Stimulated activated memory B cell treated with anti-CD40 and anti-IgM and Interleukin-4, amounts not matched to agents 10 μg/mL and 1 μg/mL and 100 μg/mL, for 72 hours (primary cell): ENCODE results near the gene MRPL20.
A peak's percentile ranks its signal among the peaks of the same experiment; 100 is the strongest.
"Not testable (repeated sequence)": the region's sequence is repeated elsewhere in the genome, so short reads cannot be mapped to it uniquely, and the experiment has no call there.

Source experiments
- ATAC-seq: fragments of 150-1000 bp; cut with Tn5 transposase; 2 replicates; pipeline ENCODE4 v1.10.0; 2021
- H3K27ac Mint-ChIP-seq: one replicate; pipeline ENCODE4 v1.8.0; 2022; ENCODE audit warnings: mild to moderate bottlenecking, mixed read lengths
- H3K27me3 Mint-ChIP-seq: one replicate; pipeline ENCODE4 v1.8.0; 2022; ENCODE audit warnings: mixed read lengths
- H3K36me3 Mint-ChIP-seq: one replicate; pipeline ENCODE4 v1.8.0; 2022; ENCODE audit warnings: mixed read lengths
- H3K4me1 Mint-ChIP-seq: one replicate; pipeline ENCODE4 v1.8.0; 2022; ENCODE audit warnings: mixed read lengths
- H3K4me3 Mint-ChIP-seq: one replicate; pipeline ENCODE4 v1.8.0; 2022; ENCODE audit warnings: mild to moderate bottlenecking, moderate library complexity, mixed read lengths
- H3K9me3 Mint-ChIP-seq: one replicate; pipeline ENCODE4 v1.8.0; 2022; ENCODE audit warnings: mixed read lengths

Gene MRPL20

DNA sequence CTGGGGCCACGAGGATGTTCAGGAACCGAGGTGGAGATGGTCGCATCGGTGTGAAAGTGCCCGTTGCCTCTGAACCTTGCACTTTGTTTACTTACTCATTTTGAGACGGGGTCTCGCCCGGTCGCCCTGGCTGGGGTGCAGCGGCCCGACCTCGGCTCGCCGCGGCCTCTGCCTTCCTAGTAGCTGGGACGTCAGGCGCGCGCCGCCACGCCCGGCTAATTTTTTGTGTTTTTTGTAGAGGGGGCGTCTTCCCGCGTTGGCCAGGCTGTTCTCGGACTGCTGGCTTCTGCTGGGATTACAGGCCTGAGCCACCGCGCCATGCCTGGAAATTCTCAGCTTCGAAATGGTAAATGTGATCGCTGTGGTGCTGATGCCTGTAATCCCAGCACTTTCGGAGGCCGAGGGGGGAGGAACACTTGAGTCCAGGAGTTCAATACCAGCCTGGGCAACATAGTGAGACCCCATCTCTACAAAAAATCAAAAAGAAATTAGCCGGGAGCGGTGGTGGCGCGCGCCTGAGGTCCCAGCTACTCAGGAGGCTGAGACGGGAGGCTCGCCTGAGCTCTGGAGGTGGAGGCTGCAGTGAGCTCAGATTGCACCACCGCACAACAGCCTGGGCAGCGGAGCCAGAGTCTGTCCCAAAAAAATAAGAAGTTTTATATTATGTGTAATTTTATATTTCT is 684 bp upstream of the MRPL20 start:
- H3K36me3 Mint-ChIP-seq: peaks cover 37% of the 10 kb centered on the region
- peak overlapping the region; percentile 92 for H3K4me3 Mint-ChIP-seq
- peak overlapping the region; percentile 91 for H3K27ac Mint-ChIP-seq
- H3K4me1 Mint-ChIP-seq: peaks cover 40% of the 10 kb centered on the region
- H3K9me3 Mint-ChIP-seq: no peaks in the 10 kb centered on the region
- peak; percentile 61 for ATAC-seq
- H3K27me3 Mint-ChIP-seq: no peaks in the 10 kb centered on the region

DNA sequence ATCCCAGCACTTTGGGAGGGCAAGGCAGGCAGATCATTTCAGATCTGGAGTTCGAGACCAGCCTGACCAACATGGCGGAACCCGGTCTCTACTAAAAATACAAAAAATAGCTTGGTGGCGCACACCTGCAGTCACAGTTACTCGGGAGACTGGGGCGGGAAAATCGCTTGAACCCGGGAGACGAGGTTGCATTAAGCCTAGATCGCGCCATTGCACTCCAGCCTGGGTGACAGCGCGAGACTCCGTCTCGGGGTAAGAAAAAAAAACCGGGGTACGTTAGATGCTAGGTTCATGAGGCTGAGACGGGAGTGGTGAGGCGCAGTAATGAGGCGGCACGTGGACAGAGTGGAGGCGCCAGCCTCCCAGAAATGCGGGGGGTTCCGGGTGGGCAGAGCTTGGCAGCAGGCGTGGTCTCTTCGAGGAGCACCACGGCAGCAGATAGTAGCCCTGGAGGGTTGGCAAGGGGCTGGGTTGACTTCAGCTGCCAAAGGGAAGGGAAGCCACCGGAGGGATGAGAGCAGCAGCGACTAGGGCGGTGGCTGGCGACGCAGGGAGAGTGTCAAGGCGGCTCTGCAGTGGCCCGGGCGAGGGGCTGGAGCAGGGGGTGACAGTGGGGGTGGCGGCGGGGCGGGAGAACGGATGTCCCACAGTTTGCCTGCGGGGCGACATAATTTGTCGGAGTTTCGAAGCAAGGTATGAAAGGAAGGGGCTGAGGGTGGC is 832 bp downstream of the MRPL20 start:
- Mint-ChIP-seq H3K27ac (peak overlapping the region; percentile 91), H3K27me3 (no peaks in the 10 kb centered on the region), H3K36me3 (peaks cover 46% of the 10 kb centered on the region), H3K9me3 (no peaks in the 10 kb centered on the region), H3K4me1 (peaks cover 46% of the 10 kb centered on the region), H3K4me3 (peak overlapping the region; percentile 92)
- peak; percentile 14 for ATAC-seq

DNA sequence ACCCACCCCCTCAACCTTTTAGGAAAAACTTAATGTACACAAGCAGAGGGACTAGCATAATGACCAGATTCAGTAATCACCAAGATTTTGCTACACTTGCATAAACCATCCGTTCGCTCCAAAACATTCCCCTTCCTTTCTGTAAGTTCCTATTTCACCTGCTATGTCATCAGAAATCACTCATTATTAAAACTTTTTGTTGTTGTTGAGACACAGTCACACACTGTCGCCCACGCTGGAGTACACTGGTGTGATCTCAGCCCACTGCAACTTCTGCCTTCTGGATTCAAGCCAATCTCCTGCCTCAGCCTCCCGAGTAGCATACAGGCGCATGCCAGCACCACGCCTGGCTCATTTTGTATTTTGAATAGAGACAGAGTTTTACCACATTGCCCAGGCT is 3.4 kb downstream of the MRPL20 start:
- H3K27me3 Mint-ChIP-seq: no peaks in the 10 kb centered on the region
- H3K9me3 Mint-ChIP-seq: no peaks in the 10 kb centered on the region
- peaks cover 53% of the 10 kb centered on the region for H3K36me3 Mint-ChIP-seq
- H3K27ac Mint-ChIP-seq: peak overlapping the region; percentile 5
- ATAC-seq: no peak
- H3K4me3 Mint-ChIP-seq: no peak overlapping the region
- peaks cover 57% of the 10 kb centered on the region for H3K4me1 Mint-ChIP-seq

DNA sequence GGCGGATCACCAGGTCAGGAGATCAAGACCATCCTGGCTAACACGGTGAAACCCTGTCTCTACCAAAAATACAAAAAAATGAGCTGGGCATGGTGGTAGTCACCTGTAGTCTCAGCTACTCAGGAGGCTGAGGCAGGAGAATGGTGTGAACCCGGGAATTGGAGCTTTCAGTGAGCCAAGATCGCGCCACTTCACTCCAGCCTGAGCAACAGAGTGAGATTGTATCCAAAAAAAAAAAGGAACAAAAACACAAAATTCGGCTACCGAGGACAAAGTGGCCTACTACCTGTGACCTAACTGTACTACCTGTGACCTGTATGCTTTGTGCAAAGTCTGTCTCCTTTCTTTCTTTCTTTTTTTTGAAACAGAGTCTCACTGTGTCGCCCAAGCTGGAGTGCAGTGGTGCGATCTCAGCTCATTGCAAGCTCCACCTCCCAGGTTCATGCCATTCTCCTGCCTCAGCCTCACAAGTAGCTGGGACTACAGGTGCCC is 4.1 kb downstream of the MRPL20 start:
- not testable (repeated sequence) for H3K4me3 Mint-ChIP-seq, H3K9me3 Mint-ChIP-seq, ATAC-seq, H3K27me3 Mint-ChIP-seq
- peak overlapping the region; percentile 5 for H3K27ac Mint-ChIP-seq
- H3K4me1 Mint-ChIP-seq: peaks cover 57% of the 10 kb centered on the region
- peaks cover 56% of the 10 kb centered on the region for H3K36me3 Mint-ChIP-seq

DNA sequence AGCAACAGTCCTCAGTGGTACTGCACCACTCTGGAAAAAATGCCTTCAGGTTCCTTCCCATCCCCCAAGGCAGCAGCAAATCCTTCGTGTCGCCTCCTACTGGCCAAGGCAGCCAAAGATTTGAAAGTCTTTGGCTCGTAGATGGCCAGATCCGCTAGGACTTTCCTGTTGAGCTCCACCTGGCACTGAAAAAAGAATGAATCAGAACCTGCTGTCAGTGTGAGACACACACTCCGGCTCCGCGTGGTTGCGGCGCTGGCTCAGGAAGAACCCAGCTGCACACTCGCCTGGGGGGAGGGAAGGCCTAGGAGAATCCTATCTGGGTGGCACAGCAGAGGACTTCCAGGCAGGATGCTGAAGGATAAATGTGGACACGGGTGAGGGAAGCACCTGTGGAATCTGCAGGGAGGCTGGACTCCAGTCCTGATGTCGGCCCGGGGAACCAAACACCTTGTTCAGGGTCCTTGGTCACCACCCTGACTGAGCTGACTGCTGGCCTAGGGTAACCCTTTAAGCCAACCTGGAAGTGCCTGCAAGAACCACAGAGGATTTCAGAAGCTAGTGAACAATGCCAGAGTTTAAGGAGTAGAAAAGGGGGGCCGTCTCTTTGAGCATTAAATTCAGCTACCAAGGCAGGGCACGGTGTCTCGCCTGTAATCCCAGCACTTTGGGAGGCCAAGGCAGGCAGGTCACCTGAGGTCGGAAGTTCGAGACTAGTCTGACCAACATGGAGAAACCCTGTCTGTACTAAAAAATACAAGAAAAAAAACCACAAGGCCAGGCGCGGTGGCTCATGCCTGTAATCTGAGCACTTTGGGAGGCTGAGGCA is 4.8 kb downstream of the MRPL20 start:
- peaks cover 58% of the 10 kb centered on the region for H3K4me1 Mint-ChIP-seq
- peak overlapping the region; percentile 40 for H3K27ac Mint-ChIP-seq
- ATAC-seq: no peak
- peaks cover 63% of the 10 kb centered on the region for H3K36me3 Mint-ChIP-seq
- peak overlapping the region; percentile 37 for H3K4me3 Mint-ChIP-seq
- H3K27me3 Mint-ChIP-seq: no peaks in the 10 kb centered on the region
- no peaks in the 10 kb centered on the region for H3K9me3 Mint-ChIP-seq

DNA sequence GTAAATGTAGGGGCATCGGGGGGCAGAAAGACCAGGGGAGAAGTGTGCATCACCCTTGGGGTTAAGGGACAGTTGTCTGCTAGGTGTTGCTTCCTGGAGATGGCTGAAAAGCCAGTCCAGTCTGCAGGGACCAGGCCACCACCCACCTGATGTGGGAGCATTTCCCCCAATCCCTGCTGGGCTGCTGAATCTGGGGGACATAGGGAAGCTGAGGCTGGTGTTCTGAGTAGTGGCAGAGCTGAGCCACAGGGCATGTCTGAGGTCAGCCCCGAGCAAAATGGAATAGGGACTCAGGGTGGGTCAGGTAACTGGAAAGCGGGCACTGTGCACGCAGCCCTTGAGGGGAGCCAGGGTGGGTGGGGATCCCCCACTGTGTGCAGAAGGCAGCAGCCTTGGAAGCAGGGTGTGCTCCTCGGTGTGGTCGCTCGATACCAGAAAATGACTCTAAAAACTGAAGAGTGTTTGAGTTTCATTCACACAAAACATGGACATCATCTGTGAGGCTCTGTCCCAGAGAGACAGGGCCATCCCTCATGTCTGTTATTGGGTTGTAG is 5.6 kb downstream of the MRPL20 start:
- H3K4me3 Mint-ChIP-seq: peak overlapping the region; percentile 34
- H3K36me3 Mint-ChIP-seq: peaks cover 62% of the 10 kb centered on the region

DNA sequence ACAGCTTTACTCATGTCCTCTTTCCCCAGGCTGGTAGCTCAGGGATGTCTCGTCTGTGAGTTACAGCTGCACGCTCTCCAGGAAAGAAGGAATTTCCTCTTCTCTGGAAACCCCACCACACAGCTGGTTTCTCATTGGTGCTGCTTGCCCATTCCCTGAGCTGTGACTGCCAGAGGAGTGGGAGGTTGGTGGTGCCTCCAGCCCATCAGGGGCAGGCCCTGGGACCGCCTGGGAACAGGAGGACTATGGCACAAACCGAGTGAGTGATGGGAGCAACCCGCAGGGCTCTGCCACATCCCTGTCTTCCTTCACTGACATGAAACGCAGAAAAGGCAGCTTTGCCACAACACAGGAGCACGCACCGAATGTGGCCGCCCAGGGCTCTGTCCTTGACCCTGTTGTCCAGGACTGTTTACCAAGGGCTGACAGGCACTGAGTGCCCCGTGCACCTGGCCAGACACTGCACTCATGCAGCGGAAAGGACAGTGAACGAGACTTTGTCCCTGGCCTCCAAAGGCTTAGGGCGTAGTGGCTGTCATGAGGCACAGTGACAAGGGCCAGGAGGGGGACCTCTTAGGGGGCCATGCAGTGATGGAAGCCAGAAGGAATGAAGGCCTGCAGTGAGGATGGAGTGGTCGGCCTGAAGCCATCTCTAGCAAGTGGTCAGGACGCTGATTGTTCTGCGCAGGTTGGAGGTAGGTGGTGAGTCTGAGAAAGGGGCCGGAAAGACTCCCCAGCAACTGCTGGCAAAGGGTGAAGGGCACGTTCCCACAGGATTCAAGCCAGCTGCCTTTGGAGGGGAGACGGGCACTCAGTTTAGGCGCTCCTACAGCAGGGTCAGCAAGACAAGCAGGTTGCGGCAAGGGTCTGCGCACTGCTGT is 6.3 kb downstream of the MRPL20 start:
- H3K27ac Mint-ChIP-seq: peak overlapping the region; percentile 91
- peak overlapping the region; percentile 91 for H3K4me3 Mint-ChIP-seq
- ATAC-seq: no peak
- no peaks in the 10 kb centered on the region for H3K27me3 Mint-ChIP-seq
- H3K36me3 Mint-ChIP-seq: peaks cover 58% of the 10 kb centered on the region
- H3K4me1 Mint-ChIP-seq: peaks cover 51% of the 10 kb centered on the region
- H3K9me3 Mint-ChIP-seq: no peaks in the 10 kb centered on the region

More for the DNA sequence above, 5.6 kb downstream of the MRPL20 start:
- H3K27me3 Mint-ChIP-seq: no peaks in the 10 kb centered on the region
- H3K9me3 Mint-ChIP-seq: no peaks in the 10 kb centered on the region
- H3K27ac Mint-ChIP-seq: peak overlapping the region; percentile 91
- peaks cover 57% of the 10 kb centered on the region for H3K4me1 Mint-ChIP-seq
- ATAC-seq: no peak

DNA sequence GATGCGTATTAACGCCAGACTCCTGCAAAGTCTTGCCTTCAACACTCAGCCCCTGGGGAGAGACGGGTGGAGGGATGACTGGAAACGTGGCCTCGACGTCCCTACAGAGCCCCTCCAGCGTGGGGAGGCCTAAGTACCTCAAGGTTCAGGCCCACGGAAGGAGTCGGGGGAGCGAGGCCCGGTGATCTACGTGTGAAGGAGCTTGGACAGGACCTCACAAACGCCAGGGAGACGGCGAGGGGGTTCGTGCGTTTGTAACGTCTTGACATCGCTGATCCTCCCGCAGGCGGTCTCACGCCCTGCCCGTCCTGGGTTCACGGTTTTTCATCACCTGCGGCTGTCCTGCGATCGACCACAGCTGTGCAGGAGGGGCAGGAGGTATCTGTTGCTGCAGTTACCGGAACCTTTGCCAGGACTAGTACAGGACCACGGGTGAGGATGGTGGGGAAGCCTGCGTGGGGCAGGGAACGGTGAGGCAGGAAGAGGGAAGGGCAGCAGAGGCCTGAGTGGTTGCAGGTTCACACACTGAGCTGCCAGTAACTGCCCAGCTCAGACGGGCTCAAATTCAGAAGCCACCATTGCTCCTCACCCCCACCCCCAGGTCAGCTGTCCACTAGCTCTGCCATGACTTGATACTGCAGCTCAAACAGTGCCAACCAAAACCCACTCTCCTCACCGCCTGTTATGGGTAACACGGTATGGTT is 7.1 kb downstream of the MRPL20 start:
- peak; percentile 5 for ATAC-seq
- H3K36me3 Mint-ChIP-seq: peaks cover 59% of the 10 kb centered on the region
- peak overlapping the region; percentile 91 for H3K27ac Mint-ChIP-seq
- no peaks in the 10 kb centered on the region for H3K9me3 Mint-ChIP-seq
- H3K4me1 Mint-ChIP-seq: peaks cover 51% of the 10 kb centered on the region
- H3K27me3 Mint-ChIP-seq: no peaks in the 10 kb centered on the region
- H3K4me3 Mint-ChIP-seq: peak overlapping the region; percentile 91

DNA sequence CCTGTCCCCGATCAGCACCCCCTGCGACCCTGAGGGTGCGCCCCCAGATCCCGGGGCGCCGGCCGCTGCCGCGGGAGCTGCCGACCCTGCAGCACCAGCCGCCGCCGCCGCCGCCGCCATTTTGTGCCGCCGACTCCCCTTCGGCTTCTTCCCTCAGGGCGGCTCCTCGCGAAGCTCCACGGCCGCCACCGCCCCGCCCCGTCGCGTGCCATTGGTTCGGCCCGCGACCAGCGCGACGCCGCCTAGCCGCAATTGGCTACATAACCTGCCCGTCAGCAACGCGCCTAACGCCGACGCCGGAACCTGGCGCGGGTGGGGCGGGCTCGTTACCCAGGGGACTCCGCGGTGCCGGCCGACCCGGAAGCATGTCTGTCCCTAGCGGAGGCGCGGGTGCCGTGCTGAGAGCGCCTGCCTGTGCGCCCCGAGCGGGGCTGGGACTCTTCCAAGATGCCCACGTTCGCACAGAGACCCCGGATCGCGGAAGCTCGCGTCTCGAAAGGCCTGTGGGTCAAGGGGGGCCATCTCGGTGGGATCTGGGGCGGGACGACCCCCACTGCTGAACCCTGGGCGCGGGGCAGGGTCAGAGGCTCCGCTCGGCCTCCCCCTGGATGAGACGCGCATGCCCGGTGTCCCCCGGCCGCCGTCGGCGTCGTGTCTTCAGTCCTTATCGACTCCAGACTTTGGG is 7.8 kb downstream of the MRPL20 start, which contains the start of gene CCNL2:
TSS of gene CCNL2 (minus strand) at position 149 of the 685 bp plus-strand sequence. CDS start at position 120, 29 bp downstream.
- Mint-ChIP-seq H3K36me3 (peaks cover 58% of the 10 kb centered on the region), H3K27ac (peak within 1 kb of the TSS; percentile 91), H3K4me1 (peaks cover 57% of the 10 kb centered on the region)

DNA sequence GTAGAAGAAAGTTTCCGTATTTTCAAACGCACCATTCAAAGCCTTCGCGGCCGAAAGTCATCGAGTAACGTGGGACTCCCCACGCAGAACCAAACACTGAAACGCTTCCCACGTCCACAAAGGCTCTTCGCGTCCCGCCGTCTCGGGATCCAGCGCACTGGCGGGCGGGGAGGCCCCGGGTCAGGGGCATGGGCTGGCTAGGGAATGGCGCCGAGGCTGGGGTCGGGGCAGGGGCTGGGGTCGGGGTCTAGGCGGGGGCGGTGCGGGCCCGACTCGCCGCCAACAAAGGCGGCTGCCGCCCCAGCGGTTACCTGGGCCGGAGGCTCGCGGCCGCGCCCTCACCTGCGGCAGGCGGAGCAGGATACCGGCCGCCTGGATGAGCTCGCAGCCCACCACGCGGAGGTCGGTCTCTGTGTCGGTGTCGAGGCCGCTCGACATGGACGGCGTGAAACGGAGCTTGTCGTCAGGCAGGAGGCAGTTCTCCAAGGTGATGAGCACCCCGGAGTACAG is 8.4 kb downstream of the MRPL20 start:
- peaks cover 59% of the 10 kb centered on the region for H3K36me3 Mint-ChIP-seq
- H3K9me3 Mint-ChIP-seq: no peaks in the 10 kb centered on the region
- H3K4me1 Mint-ChIP-seq: peaks cover 58% of the 10 kb centered on the region
- H3K4me3 Mint-ChIP-seq: peak overlapping the region; percentile 91
- peak; percentile 1 for ATAC-seq
- H3K27me3 Mint-ChIP-seq: no peaks in the 10 kb centered on the region
- H3K27ac Mint-ChIP-seq: peak overlapping the region; percentile 91

More for the DNA sequence above, 7.8 kb downstream of the MRPL20 start, which contains the start of gene CCNL2:
- peak within 1 kb of the TSS; percentile 91 for H3K4me3 Mint-ChIP-seq
- H3K9me3 Mint-ChIP-seq: no peaks in the 10 kb centered on the region
- peak; percentile 99 for ATAC-seq
- no peaks in the 10 kb centered on the region for H3K27me3 Mint-ChIP-seq

DNA sequence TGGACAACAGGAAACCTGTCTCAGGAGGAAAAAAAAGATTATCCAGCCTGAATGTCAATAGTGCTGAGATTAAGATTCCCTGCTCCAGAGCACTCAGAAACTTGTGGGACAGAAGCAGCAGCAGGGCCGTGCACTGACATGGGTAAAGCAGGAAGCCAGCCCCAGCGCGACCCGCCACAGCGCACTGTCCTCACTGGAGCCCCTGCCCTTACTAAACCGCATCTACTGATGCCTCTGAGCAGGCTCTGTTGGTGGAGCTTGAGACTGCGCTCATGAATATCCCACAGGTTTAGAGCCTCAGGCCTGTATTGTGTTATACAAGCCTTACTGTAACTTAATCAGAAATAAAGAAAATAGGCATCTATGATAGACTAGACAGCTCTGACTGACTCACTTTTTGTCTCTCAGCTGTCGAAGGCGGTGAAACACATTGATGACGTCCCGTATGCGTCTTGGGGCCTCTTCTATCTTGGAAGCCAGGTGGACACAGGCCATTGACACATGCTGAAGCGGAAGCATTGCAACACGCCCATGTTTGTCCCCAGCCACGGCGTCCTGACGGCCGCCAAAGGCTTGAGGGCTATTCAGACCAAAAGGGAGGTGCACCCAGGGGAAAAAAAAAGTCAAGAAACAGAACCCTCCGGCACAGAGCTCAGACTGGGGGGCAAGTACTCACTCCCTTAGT is 9.1 kb downstream of the MRPL20 start:
- Mint-ChIP-seq H3K4me3 (peak overlapping the region; percentile 91), H3K9me3 (no peaks in the 10 kb centered on the region), H3K36me3 (peaks cover 59% of the 10 kb centered on the region), H3K27me3 (no peaks in the 10 kb centered on the region), H3K4me1 (peaks cover 55% of the 10 kb centered on the region), H3K27ac (peak overlapping the region; percentile 91)
- ATAC-seq: no peak

DNA sequence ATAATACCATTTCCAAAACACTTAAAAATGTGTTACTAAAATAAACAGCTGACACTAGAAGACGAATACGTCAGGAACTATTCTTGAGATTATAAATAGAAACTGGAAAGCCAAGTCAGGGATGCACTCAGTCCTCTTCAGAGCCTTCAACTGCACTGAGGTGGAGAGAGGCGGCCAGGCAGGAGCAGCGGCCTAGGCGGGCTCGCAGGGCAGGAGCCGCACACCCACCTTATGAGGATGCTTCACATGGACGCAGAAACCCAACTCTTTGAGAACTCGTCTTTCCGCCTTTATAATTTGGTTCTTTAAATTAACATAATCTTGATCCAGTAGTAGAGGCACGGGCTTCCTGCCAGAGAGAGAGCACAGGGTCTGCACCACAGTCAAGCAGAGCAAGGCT is 11.9 kb downstream of the MRPL20 start:
- Mint-ChIP-seq H3K4me1 (peaks cover 33% of the 10 kb centered on the region), H3K27me3 (no peaks in the 10 kb centered on the region), H3K36me3 (peaks cover 65% of the 10 kb centered on the region), H3K4me3 (no peak overlapping the region), H3K27ac (no peak overlapping the region), H3K9me3 (no peaks in the 10 kb centered on the region)
- no peak for ATAC-seq
